Retina (tissue), 1 donor: Measurements from ENCODE around the gene AIM2.
"Not testable (repeated sequence)": the region's sequence is repeated elsewhere in the genome, so short reads cannot be mapped to it uniquely, and the experiment has no call there.

Experiments
- DNase-seq: peaks from one replicate; pipeline ENCODE4 v3.0.0-alpha.2; 2016

The AIM2 gene, protein sequence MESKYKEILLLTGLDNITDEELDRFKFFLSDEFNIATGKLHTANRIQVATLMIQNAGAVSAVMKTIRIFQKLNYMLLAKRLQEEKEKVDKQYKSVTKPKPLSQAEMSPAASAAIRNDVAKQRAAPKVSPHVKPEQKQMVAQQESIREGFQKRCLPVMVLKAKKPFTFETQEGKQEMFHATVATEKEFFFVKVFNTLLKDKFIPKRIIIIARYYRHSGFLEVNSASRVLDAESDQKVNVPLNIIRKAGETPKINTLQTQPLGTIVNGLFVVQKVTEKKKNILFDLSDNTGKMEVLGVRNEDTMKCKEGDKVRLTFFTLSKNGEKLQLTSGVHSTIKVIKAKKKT

DNA sequence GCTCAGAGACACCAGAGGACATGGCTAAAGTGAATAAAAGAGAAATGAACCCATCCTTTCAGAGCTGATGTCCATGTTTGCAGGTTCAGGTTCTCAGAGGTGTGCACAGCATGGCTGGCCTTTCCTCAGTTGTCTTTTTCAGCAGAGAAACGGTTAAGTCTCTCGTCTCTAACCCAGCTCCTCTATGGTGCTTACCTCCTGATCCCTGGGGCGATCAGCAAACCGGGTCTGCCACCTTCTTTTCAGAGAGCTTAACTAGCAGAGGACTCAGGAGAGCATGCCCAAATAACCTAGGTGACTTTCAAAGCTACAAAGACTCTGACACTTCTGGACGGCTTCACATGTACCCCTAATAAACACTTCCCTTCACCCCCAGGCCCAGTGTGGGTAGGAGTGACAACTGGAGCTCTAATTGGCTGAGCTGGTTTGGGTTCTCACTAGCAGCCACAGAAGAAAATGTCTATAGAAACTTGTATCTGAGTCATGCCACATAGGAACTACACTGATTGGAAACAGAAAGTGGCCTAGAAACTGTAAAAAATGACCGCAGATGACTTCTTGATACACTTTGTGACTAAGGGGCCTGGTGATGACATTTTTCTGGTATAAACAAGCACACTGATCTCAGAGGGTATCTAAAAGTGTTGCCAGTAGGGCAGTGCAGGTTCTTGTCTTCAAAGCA is at the start of gene AIM2:
Gene AIM2 (minus strand): TSS at position 329 of the 682 bp plus-strand sequence. CDS start 3,267 bp downstream, outside the sequence.
- DNase-seq = no peak

DNA sequence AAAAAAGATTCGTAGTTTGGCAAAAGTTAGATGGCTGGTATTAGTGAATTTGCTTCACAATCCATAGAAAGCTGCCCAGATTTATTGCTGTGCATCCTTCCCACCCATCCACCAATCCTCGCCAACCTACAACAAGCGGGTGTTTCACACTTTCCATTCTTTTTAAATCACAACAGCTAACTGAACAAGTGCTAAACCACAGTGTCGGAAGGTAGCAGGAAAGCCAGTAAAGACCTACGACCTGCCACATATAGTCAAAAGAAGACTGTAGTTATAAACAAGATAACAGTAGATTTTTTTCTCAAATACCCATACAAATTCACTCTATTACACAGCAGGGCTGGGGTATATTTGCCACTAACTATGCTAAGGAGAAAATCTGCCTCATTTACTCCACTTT is 47.0 kb upstream of the AIM2 start:
- no peak for DNase-seq

DNA sequence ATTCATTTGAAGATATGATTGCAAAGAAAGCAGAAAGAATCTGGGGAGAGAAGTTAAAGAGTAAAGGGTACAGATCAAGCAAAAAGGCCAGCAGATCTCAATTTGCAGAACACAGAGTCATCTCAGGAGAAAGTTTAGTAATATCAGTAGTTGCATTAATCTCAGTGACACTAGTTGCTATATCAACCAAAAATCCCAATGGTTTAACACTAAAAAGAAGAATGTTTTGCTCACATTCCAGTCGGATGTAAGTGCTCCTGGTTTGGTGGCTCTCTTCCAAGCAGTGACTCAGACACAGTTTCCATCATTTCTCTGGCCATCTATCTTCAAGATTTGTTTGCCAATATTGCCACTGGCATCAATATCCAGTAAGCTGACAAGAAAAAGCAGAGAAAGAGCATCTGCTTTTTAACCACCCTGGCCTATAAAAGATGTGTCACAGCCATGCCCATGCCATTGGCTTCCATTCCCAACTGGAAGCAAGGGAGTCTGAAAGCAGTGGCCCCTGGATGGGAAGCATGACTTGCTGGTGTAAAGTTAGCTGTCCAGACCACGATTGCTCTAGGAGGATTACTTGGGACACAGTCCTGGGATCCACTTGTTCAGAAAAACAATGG is 45.5 kb upstream of the AIM2 start:
- DNase-seq = no peak

DNA sequence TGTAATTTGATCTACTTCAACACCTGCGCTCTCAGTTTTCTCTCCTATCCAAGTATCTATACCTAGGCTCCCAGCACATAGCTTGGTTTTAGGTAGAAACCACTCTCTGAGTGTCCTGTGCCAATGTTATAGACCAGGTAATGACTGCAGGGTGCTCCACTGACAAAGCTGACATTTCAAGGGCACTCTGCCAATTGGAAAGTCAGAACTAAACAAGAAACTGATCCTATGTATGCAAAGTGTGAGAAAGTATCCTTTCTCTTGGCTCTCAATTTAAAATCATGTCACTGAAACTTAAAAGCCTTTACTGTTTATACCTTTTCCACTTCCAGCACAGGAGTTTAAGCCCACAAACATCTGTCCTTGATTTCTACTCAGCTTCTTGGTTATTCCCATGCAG is 45.0 kb upstream of the AIM2 start:
- DNase-seq = no peak

DNA sequence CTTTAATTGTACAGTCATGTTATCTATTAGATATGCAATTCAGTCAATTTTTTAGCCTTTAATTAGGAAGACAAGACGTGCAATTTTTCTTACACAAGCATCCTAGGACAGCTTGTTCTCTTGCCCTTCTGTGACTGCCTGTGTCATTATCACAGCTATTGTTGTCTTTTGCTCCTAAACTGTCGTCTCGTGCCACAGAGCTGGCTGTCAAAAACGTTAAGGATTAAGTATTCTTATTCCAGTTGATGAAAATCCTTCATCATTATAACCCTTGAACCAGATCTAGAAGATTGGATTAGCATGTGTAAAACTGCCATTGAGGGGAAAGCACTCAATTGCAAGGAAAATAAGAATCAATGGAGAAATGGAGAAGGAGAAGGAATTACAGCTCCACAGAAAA is 43.8 kb upstream of the AIM2 start:
- DNase-seq = peak; percentile 32

DNA sequence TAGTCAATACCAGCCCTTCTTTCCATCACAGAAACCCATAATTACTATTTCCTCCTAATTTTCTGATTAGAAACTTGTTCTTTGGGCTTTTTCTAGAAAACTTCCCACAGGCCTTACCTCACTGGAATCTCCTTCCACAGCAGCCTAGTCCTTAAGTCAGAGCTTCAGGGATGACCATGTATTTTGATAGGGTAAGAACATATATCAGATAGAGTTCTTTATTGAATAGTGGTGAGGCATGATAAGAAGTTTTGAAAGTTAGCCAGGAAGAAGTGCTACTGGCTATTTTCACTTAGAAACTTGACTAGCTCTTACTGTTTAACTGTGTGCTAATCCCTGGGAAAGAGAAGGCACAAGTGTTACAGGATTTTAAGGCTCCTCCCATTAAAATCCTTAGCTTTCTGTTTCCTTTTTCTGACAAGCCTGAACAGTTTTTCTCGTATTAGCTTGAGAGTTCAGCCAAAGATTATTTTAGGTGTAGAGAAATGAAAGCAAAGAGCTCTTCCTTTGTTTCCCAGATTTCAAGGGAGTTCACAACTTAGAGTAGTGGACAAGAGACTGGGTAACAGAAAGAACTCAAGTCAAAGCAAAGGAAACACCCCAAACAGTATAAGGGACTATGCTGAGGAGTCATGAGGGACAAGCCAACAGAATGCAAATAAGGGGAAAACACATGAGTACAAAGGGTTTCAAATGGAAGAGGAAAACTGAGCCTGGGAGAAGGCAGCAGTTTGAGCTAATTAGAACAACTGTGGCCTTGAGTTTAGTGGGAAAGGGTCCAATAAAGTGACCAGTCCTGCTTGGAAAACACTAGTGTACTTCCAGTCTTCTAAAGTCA is 37.2 kb upstream of the AIM2 start:
- DNase-seq = no peak

DNA sequence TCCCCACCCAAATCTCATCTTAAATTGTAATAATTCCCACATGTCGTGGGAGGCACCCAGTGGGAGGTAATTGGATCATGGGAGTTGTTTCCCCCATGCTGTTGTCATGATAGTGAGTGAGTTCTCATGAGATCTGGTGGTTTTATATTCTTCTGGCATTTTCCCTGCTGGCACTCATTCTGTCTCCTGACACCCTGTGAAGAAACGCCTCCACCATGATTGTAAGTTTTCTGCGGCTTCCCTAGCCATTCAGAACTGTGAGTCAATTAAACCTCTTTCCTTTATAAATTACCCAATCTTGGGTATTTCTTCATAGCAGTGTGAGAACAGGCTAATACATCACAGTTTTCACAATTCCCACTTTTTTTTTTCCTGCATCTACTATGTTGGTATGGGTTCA is 26.5 kb upstream of the AIM2 start:
- DNase-seq = not testable (repeated sequence)

DNA sequence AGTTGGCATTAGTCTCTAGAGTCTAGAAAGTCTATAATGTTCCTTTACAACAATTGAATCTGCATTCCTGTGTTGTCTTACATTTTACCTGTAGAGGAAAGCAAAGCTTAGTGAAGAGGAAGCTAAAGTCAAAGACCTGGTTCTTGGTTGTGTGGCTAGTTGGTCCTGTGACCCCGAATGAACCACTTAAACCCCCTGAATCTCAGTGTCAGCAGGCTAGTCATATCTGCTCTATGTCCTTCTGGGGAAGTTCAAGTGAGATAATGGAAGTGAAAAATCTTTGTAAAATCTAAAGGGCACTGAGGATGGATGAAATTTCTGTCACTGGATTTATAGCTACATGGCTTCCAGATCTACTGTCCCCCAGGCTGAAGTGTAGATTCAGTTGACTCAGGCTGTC is 24.0 kb upstream of the AIM2 start:
- no peak for DNase-seq

DNA sequence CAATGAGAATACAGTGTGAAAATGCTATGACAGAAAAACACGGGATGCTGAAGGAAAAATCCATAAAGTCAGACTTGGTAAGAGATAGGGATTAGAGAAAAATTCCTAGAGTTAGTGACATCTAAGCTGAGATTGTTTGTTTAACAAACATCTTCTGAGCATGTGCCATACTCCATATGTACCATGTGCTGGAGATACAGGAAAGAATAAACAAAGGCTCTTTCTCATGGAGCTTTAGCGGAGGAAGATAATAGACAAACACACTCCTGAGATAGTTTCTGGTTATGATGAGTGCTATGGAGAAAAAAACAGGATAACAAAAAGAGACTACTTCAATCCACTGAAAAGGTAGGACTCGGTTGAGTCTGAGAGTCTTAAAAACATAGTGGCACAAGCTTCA is 22.0 kb upstream of the AIM2 start:
- no peak for DNase-seq

DNA sequence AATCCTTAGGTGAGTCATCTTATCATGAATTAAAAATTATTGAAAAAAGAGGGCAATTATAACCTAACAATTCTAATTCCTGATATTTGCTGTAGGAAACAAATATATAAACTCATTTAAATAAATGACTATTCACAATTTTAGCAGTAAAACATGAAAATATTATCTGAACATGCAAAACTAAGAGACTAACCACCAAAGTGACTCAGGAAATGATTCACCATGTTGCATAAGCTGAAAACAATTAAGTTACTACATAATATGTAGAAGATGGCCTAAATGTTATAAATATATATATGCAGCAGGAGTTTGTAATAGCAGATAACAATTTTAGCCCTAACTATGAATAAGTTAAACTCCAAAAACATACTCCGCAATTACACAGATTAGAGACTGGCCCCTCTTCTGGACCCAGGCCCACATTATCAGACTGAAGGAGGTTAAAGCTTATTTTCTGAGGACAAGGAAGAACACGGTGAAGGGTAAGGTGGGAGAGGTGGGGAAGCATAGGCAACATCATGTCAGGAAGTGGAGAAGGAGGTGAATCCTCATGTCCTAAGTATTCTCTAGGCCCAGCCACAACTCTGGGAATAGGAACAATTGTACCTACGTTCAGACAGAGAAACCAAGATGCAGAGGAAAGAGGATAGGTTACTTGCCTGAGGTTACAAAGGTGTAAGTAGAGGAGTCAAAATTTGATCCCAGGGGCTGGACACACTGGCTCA is 15.6 kb upstream of the AIM2 start:
- no peak for DNase-seq

DNA sequence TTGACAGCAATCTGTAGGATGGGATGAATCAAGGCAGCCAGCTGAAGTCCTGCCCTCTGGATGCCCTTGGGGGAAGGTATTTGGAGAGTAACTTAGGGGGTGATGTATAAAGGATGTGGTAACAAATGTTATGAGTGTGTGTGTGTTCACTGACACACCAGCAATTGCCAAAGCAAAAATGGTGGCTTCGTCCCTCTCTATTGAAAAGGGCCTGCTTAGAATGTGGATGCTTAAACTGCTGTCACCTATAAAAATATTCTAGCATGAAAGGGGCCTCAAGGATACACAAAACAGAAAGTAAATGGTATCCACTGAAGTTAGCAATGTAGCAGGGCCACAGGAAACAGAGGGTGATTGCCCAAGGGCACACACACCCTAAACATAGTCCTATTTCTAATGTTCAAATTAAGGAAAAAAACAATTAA is 15.1 kb upstream of the AIM2 start:
- no peak for DNase-seq

DNA sequence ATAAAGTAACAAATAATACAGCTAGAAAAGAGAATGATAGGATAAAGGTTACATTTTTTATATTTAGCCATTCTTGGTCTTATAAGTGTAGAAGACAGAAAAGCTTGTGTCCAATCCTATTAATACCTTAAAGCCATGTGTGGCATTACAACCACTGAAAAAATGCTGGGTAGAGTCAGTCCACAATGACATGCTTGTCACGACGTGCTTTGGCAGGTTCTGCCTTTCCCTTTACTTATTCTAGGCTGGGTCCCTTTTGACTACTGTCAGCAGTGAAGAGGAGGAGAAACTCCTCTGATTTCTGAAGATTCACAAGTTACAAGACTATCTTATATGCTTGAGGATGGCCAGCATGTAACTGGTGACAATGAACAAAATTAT is 14.6 kb upstream of the AIM2 start:
- DNase-seq = no peak

DNA sequence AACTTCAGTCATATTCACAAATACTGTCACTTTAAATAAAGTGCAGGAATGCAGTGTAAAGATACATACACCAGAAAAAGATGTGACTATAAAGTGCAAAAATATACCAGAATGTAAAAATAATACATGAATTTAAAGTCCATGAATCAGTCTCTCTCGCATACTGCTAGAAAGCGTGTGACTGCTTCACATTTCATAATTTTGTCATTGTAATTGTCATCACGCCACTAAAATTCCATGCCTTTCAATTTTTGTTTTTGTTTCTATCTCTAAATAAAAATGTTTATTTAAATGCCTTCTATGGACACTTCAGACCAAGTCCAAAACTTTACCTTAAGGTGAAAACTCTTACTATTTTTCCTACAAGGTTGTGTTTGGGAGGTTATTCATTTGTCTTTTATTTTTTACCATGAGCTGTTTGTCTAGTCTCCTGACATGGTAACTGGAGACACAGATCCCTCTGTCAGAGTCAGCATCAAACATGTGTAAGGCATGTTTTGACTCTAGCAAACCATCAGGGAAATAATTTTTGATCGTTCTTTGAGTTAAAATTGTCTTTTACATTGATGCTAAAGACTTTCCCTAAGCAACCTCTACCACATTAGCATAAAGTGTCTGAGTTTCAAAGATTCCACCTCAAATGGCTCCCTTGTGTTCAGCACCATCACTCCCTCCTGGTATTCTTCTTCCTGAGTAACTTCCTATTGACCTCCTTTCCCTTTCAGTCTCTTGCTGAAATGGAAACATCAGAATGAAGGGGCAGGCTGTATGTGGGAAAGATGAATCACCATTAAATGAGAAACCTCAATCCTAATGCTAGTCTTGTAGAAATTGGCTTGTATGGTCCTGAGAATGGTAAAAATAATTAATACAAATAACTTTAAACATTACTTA is 14.0 kb upstream of the AIM2 start:
- no peak for DNase-seq

DNA sequence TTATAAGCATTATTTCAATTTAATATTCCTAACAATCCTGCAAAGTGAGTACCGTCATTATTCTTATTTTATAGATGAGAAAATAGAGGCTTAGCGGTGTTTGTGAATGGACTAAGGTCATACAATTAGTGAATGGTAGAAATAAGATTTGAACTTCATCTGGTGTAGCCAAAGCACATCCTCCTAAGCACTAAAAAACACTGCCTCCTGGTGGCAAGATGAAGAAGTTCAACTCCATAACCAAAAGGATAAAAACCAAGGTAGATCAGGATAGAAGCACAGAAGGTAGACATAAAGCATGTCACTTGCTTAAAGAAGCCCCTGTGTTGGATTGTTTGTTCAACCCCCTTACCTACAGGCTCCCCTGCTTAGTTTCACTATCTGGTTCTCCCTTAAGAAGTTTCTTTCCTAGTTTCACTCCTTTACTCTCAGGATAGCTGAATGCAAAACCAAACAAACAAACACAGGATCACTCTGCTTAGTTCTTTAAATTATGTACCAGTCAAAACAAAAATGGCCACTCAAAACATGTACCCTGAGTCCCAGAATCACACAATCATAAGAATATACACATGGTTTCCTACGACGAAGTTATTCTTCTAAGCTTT is 12.7 kb upstream of the AIM2 start:
- no peak for DNase-seq

DNA sequence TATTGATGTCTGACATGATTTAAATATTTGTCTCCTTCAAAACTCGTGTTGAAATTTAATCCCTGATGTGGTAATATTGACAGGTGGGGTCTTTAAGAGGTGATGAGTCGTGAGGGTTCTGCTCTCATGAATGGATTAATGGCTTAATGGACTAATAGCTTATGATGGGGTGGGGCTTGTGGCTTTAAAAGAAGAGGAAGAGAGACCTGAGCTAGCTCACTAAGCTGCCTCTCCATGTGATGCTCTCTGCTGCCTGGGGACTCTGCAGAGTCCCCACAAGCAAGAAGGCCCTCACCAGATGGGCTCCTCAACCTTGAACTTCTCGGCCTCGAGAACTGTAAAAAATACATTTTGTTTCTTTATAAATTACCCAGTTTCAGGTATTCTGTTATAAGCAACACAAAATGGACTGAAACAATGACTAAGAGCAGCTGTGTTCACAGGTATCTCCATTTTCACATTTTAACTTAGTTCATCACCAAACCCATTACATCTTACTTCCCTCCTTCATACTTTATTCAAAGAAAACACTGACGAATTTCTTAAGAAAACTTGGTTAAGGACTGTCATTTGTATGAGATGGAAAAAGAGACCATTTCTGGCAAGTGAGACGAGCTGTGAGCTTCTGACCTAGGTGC is 12.1 kb upstream of the AIM2 start:
- DNase-seq = no peak

DNA sequence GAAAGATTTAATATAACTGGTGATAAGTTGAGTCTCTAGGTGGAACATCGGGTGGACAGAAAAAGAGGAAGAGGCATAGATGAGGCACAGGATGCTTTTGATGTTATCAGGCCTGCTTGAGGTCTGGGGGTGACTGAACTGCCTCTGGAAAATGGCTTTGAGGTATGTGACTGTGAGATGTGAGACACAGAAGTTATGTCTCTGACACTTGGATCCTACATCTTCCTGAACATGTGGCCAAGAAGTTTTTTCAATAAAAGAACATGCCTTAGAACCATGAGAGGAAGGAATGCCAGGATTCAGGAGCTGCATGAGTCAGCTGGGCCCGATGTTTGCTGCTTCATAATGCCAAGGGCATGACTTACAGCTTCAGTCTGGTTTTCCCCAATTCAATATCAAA is 11.5 kb upstream of the AIM2 start:
- DNase-seq = no peak

DNA sequence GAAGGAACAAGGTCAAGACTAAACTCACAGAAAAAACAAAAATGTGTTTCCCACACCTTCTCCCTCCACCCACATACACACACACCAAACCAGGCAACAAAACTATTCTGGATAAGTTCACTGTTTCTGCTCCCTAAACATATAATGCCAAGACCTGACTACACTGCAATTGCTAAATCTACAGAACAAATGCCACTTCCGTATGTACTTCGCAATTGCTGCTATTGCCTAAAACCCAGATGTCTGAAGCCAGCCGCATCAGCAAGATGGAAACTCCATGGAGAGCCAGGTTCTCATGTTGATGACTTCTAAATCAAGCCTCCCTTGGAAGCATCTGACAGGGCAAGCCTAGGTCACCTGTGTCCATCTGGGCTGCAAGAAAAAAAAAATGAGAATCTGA is 8.3 kb upstream of the AIM2 start:
- no peak for DNase-seq

DNA sequence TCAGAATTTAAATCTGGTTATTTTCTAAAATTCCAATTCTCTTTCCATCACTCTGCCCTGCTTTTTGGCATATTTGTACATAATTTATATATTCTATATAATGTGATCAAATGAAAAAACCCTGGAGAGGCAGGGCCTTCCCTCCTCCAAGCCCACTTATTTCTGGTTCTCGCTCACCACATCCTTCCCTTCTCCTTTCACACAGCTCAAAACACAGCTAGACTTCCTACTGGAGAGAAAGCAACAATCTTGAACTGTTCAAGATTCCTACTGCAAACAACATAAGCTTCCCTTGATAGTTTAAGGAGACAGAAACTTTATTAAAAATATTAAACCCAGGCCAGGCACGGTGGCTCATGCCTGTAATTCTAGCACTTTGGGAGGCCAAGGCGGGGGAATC is 7.6 kb upstream of the AIM2 start:
- no peak for DNase-seq

DNA sequence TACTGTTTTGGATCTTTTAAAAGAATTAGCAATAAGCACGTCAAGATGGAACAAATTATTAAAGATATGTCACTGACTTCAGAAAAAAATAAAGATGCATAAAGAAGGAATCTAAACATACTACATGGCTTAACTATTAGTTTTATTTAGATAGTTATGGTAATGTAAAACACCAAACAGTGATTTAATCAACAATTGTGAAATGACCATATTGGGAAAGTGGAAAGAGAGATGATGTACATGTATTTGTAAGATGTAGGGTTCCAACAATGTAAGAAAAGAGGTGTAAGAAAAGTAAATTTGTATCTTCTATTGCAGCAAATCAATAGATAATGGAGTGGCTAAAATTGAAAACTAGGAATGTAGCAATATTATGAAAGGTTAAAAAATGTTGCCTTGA is 6.4 kb upstream of the AIM2 start:
- DNase-seq = no peak

DNA sequence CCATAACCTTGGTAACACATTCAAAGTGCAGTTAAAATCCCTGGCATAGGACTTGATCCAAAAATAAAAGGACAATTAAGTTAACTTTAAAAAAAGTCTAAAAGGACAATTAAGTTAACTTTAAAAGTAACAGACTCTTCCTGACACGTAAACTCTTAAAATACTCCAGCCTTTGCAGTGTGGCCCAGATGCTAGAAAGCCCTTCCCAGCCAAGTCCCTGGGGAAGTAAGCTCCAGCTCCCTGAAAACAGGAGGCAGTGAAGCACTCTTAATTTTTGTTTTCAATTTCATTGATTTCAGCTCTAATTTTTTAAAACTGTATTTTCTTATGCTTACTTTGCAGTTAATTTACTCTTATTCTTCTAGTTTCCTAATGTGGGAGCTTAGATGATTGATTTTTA is 5.1 kb upstream of the AIM2 start:
- no peak for DNase-seq

DNA sequence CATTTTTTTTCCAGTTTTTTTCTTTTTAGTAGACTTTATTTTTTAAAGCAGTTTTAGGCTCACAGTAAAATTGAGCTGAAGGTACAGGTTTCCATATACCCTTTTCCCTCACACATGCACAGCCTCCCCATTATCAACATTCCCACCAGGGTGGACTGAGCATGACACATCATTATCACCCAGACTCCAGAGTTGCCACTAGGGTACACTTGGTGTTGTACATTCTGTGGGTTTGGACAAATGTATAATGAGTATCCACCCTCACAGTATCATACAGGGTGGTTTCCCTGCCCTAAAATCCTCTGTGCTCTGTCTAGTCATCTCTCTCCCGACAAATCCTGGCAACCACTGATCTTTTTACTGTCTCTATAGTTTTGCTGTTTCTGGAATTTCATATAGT is 3.0 kb upstream of the AIM2 start:
- no peak for DNase-seq
